Gastrocnemius medialis (tissue), 4 donors: Measurements from ENCODE around the gene PDE1C.

Experiments used
- POLR2A ChIP-seq, 2 donors: fragments of 450-650 bp; IDR thresholded peaks; one replicate each; pipeline ENCODE4 v1.6.1; 2017; ENCODE audit warnings: antibody characterized with exemption in 2 of 2, mild to moderate bottlenecking in 2 of 2, moderate library complexity in 2 of 2
- TF ChIP-seq, protein P1 (sequence below), 5 experiments: fragments of 450-650 bp in 3 of 5; fragments of 200-600 bp in 2 of 5; sonication (generic) in 2 of 5; IDR thresholded peaks in 4 of 5; conservative IDR thresholded peaks in 1 of 5; 1 replicate in 4 of 5; 2 replicates in 1 of 5; pipeline ENCODE4 v1.5.1; 2016 to 2019; ENCODE audit warnings: antibody characterized with exemption in 5 of 5, mild to moderate bottlenecking in 3 of 5, moderate library complexity in 3 of 5

DNA sequence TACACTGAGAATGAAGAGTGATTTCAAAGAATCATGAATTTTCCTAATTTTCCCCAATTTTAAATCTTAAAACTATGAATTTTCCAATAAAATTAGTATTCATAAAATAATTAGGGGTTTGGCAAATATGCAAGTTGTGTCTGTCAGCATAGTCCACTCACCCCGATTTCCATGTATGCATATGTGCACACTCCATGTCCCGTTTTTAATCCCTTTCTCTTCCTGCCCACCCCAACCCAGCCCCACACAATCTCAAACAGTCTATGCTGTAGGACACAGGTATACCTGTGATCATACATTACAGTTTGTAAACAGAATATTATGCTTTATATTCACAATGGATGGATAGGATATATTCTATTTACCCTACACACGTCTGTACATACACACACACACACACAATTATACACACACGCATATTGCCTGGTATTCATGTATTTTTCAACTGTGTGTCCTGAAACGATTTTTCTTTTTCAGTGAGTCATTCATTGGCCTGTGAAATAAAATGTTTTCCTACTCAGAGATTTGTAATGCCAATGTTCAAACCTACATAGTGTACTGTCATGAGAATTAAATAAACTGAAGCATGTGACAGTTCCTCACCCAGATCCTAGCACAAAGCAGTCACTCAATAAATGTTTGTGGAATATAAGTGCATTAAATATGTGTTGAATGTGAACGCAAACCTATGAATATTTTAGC, 144.3 kb downstream of the PDE1C start:
- TF ChIP-seq POLR2A (IDR thresholded peaks at IDR 0.05) = no peak
- TF ChIP-seq, protein P1, sequence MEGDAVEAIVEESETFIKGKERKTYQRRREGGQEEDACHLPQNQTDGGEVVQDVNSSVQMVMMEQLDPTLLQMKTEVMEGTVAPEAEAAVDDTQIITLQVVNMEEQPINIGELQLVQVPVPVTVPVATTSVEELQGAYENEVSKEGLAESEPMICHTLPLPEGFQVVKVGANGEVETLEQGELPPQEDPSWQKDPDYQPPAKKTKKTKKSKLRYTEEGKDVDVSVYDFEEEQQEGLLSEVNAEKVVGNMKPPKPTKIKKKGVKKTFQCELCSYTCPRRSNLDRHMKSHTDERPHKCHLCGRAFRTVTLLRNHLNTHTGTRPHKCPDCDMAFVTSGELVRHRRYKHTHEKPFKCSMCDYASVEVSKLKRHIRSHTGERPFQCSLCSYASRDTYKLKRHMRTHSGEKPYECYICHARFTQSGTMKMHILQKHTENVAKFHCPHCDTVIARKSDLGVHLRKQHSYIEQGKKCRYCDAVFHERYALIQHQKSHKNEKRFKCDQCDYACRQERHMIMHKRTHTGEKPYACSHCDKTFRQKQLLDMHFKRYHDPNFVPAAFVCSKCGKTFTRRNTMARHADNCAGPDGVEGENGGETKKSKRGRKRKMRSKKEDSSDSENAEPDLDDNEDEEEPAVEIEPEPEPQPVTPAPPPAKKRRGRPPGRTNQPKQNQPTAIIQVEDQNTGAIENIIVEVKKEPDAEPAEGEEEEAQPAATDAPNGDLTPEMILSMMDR (IDR thresholded peaks at IDR 0.05 in 4 of 5, conservative IDR thresholded peaks at IDR 0.05 in 1 of 5) = no peak
